CD4-positive, alpha-beta memory T cell (primary cell): ENCODE data around the gene ERCC1. TPM values are rescaled to one million over a fixed set of nuclear protein-coding genes. Genes with fewer than 3 reads are reported as not detected.
A peak's percentile ranks its signal among the peaks of the same experiment; 100 is the strongest.

Experiments used
- CTCF ChIA-PET: fragments of 350-600 bp; sonication (Branson Sonifier 250); formaldehyde crosslinking; loops from one replicate; lab custom pipeline; 2021; ENCODE audit warnings: inconsistent platforms; ENCODE audit not compliant: partially characterized antibody; lab: Charles Lee
- POLR2A ChIA-PET: fragments of 350-600 bp; sonication (Branson Sonifier 250); formaldehyde crosslinking; loops from one replicate; lab custom pipeline; 2021; ENCODE audit not compliant: partially characterized antibody; lab: Charles Lee
- DNase-seq, 5 donors: peaks; one replicate each; pipeline versions ENCODE4 v3.0.0 to v3.0.0-alpha.2; 2020 to 2022; ENCODE audit warnings: mixed read lengths in 1 of 5
- H3K27ac ChIP-seq: one replicate; pipeline ENCODE4 v1.7.0; 2013; ENCODE audit warnings: low read depth, low read length
- H3K27me3 ChIP-seq: 2 replicates; pipeline ENCODE4 v1.7.0; 2013; ENCODE audit warnings: mild to moderate bottlenecking, low read length, moderate library complexity; ENCODE audit not compliant: insufficient read depth
- H3K36me3 ChIP-seq: 2 replicates; pipeline ENCODE4 v1.7.0; 2013; ENCODE audit warnings: mild to moderate bottlenecking, low read length, moderate library complexity; ENCODE audit not compliant: insufficient read depth
- H3K4me1 ChIP-seq: 2 replicates; pipeline ENCODE4 v1.7.0; 2013; ENCODE audit warnings: mild to moderate bottlenecking, low read length, moderate library complexity; ENCODE audit not compliant: insufficient read depth
- H3K4me3 ChIP-seq, 2 donors: one replicate each; pipeline ENCODE4 v1.7.0; 2013; ENCODE audit warnings: low read length in 2 of 2, mild to moderate bottlenecking in 1 of 2
- H3K9me3 ChIP-seq, 2 donors: one replicate each; pipeline ENCODE4 v1.7.0; 2013; ENCODE audit warnings: low read length in 2 of 2, control low read depth in 1 of 2; ENCODE audit not compliant: control insufficient read depth in 1 of 2
- H3K27ac Mint-ChIP-seq, 7 donors: one replicate each; pipeline ENCODE4 v1.8.0; 2020 to 2021; ENCODE audit warnings: mixed read lengths in 7 of 7, mild to moderate bottlenecking in 6 of 7, inconsistent platforms in 3 of 7, moderate library complexity in 3 of 7
- H3K27me3 Mint-ChIP-seq, 2 donors: one replicate each; pipeline ENCODE4 v1.8.0; 2020 to 2021; ENCODE audit warnings: mixed read lengths in 2 of 2
- H3K36me3 Mint-ChIP-seq, 2 donors: one replicate each; pipeline ENCODE4 v1.8.0; 2020 to 2021; ENCODE audit warnings: mixed read lengths in 2 of 2, inconsistent platforms in 1 of 2, mild to moderate bottlenecking in 1 of 2
- H3K4me1 Mint-ChIP-seq, 4 donors: one replicate each; pipeline ENCODE4 v1.8.0; 2020 to 2021; ENCODE audit warnings: mixed read lengths in 4 of 4, mild to moderate bottlenecking in 1 of 4
- H3K4me3 Mint-ChIP-seq, 8 donors: one replicate each; pipeline ENCODE4 v1.8.0; 2020 to 2021; ENCODE audit warnings: mixed read lengths in 8 of 8, mild to moderate bottlenecking in 7 of 8, moderate library complexity in 6 of 8, inconsistent platforms in 3 of 8
- H3K9me3 Mint-ChIP-seq, 8 donors: one replicate each; pipeline ENCODE4 v1.8.0; 2020 to 2021; ENCODE audit warnings: mixed read lengths in 8 of 8, mild to moderate bottlenecking in 5 of 8, inconsistent platforms in 3 of 8, moderate library complexity in 1 of 8
- intact Hi-C: fragments of 100-400 bp; cut with micrococcal nuclease; formaldehyde crosslinking; loops from one replicate; pipeline ENCODE4 v1.15.1; 2023
- polyA plus RNA-seq, 2 donors: library from polyadenylated mRNA; unstranded; fragments of 300-500 nt; fragmentation: Illumina TruSeq; gene quantifications; one replicate each; pipeline ENCODE4 v1.2.3, GENCODE V29; 2021
- total RNA-seq, 2 experiments: library from RNA; stranded (reverse); gene quantifications; one replicate each; pipeline ENCODE4 v1.2.3, GENCODE V29; 2021

Gene ERCC1
- total and polyA plus RNA-seq, 4 experiments from 2014 or later, result 36.2 to 46.9 (median 42.4) TPM

GRCh38 chr19:45368127-45368526, 55.6 kb downstream of the ERCC1 start:
- no peaks in the 10 kb centered on the region for H3K9me3 ChIP-seq
- intact Hi-C loops, result no loop called here
- no peak for DNase-seq
- H3K4me3 ChIP-seq, result no peak overlapping the region
- no peak overlapping the region for H3K27ac ChIP-seq
- Mint-ChIP-seq H3K4me1 (peaks cover 4 to 19% (median 12%) of the 10 kb centered on the region in 4 donors), H3K27me3 (no peaks in the 10 kb centered on the region), H3K27ac (peak overlapping the region in 1 of 7 donors; percentile 29), H3K9me3 (peaks cover 0 to 2% (median 0%) of the 10 kb centered on the region in 8 donors), H3K4me3 (peak overlapping the region in 3 of 8 donors; percentile 15 to 39 (median 28)), H3K36me3 (no peaks in the 10 kb centered on the region)
- H3K36me3 ChIP-seq, result no peaks in the 10 kb centered on the region
- H3K27me3 ChIP-seq, result no peaks in the 10 kb centered on the region
- ChIA-PET POLR2A (no interaction called here), CTCF (interaction anchor here (1.0 kb wide), 1 partner anchor 30 kb away, joined by 4 read pairs; no protein-coding TSS in a partner anchor)
- peaks cover 6% of the 10 kb centered on the region for H3K4me1 ChIP-seq

- H3K4me1 Mint-ChIP-seq, result peaks cover 0 to 12% (median 6%) of the 10 kb centered on the region in 4 donors
Observed at GRCh38 chr19:45364696-45365095, 59.0 kb downstream of the ERCC1 start.

GRCh38 chr19:45363861-45364459, 59.8 kb downstream of the ERCC1 start:
- Histone ChIP-seq H3K27me3 (no peaks in the 10 kb centered on the region), H3K4me1 (no peaks in the 10 kb centered on the region), H3K36me3 (no peaks in the 10 kb centered on the region), H3K4me3 (no peak overlapping the region), H3K9me3 (no peaks in the 10 kb centered on the region), H3K27ac (no peak overlapping the region)
- Mint-ChIP-seq H3K27me3 (no peaks in the 10 kb centered on the region), H3K4me3 (no peak overlapping the region), H3K9me3 (peaks cover 0 to 2% (median 0%) of the 10 kb centered on the region in 8 donors), H3K4me1 (peaks cover 0 to 9% (median 4%) of the 10 kb centered on the region in 4 donors), H3K27ac (no peak overlapping the region), H3K36me3 (peaks cover 12 to 13% of the 10 kb centered on the region in 2 donors)
- intact Hi-C loops, result no loop called here
- ChIA-PET CTCF (no interaction called here), POLR2A (no interaction called here)
- no peak for DNase-seq

More at GRCh38 chr19:45364696-45365095, 59.0 kb downstream of the ERCC1 start:
- intact Hi-C loops, result no loop called here
- no peaks in the 10 kb centered on the region for H3K36me3 ChIP-seq
- H3K27ac Mint-ChIP-seq, result no peak overlapping the region
- no peaks in the 10 kb centered on the region for H3K27me3 ChIP-seq
- peaks cover 9 to 12% of the 10 kb centered on the region in 2 donors for H3K36me3 Mint-ChIP-seq
- peaks cover 2% of the 10 kb centered on the region for H3K4me1 ChIP-seq
- no peak for DNase-seq
- no peak overlapping the region for H3K27ac ChIP-seq
- ChIA-PET CTCF (no interaction called here), POLR2A (no interaction called here)
- H3K27me3 Mint-ChIP-seq, result no peaks in the 10 kb centered on the region
- H3K9me3 Mint-ChIP-seq, result peaks cover 0 to 2% (median 0%) of the 10 kb centered on the region in 8 donors
- no peaks in the 10 kb centered on the region for H3K9me3 ChIP-seq
- no peak overlapping the region for H3K4me3 ChIP-seq
- H3K4me3 Mint-ChIP-seq, result no peak overlapping the region

- ChIA-PET CTCF (no interaction called here), POLR2A (no interaction called here)
- Mint-ChIP-seq H3K4me3 (no peak overlapping the region), H3K27me3 (no peaks in the 10 kb centered on the region), H3K9me3 (peaks cover 0 to 2% (median 0%) of the 10 kb centered on the region in 8 donors), H3K27ac (no peak overlapping the region), H3K36me3 (peaks cover 17 to 21% of the 10 kb centered on the region in 2 donors), H3K4me1 (no peaks in the 10 kb centered on the region)
- intact Hi-C loops, result no loop called here
- Histone ChIP-seq H3K36me3 (no peaks in the 10 kb centered on the region), H3K27ac (no peak overlapping the region), H3K4me3 (no peak overlapping the region), H3K27me3 (no peaks in the 10 kb centered on the region), H3K9me3 (no peaks in the 10 kb centered on the region), H3K4me1 (no peaks in the 10 kb centered on the region)
- no peak for DNase-seq
Observed at GRCh38 chr19:45362291-45362690, 61.4 kb downstream of the ERCC1 start.

GRCh38 chr19:45361608-45362007, 62.1 kb downstream of the ERCC1 start:
- H3K4me3 Mint-ChIP-seq, result no peak overlapping the region
- no peak overlapping the region for H3K4me3 ChIP-seq
- no peaks in the 10 kb centered on the region for H3K27me3 ChIP-seq
- peaks cover 0 to 2% (median 0%) of the 10 kb centered on the region in 8 donors for H3K9me3 Mint-ChIP-seq
- CTCF ChIA-PET, result no interaction called here
- H3K4me1 ChIP-seq, result no peaks in the 10 kb centered on the region
- no peak overlapping the region for H3K27ac ChIP-seq
- H3K27me3 Mint-ChIP-seq, result no peaks in the 10 kb centered on the region
- H3K27ac Mint-ChIP-seq, result no peak overlapping the region
- no peaks in the 10 kb centered on the region for H3K4me1 Mint-ChIP-seq
- H3K9me3 ChIP-seq, result no peaks in the 10 kb centered on the region
- DNase-seq, result no peak
- peaks cover 21% of the 10 kb centered on the region in 2 donors for H3K36me3 Mint-ChIP-seq
- POLR2A ChIA-PET, result no interaction called here
- H3K36me3 ChIP-seq, result no peaks in the 10 kb centered on the region
- intact Hi-C loops, result no loop called here

GRCh38 chr19:45358213-45358792, 65.4 kb downstream of the ERCC1 start:
- Mint-ChIP-seq H3K27ac (peak overlapping the region in 2 of 7 donors; percentile 14 to 36), H3K36me3 (peaks cover 29 to 34% of the 10 kb centered on the region in 2 donors), H3K4me3 (no peak overlapping the region), H3K4me1 (peaks cover 0 to 3% (median 0%) of the 10 kb centered on the region in 4 donors), H3K27me3 (no peaks in the 10 kb centered on the region), H3K9me3 (no peaks in the 10 kb centered on the region)
- no peaks in the 10 kb centered on the region for H3K9me3 ChIP-seq
- CTCF ChIA-PET, result no interaction called here
- H3K36me3 ChIP-seq, result peaks cover 3% of the 10 kb centered on the region
- POLR2A ChIA-PET, result no interaction called here
- intact Hi-C loops, result no loop called here
- H3K4me3 ChIP-seq, result no peak overlapping the region
- no peaks in the 10 kb centered on the region for H3K4me1 ChIP-seq
- no peak for DNase-seq
- no peaks in the 10 kb centered on the region for H3K27me3 ChIP-seq
- H3K27ac ChIP-seq, result no peak overlapping the region

GRCh38 chr19:45357445-45357783, 66.3 kb downstream of the ERCC1 start:
- no peak overlapping the region for H3K4me3 ChIP-seq
- no peaks in the 10 kb centered on the region for H3K4me1 ChIP-seq
- no peak overlapping the region for H3K27ac ChIP-seq
- no peak for DNase-seq
- intact Hi-C loops, result no loop called here
- Mint-ChIP-seq H3K9me3 (no peaks in the 10 kb centered on the region), H3K4me1 (peaks cover 0 to 3% (median 0%) of the 10 kb centered on the region in 4 donors), H3K36me3 (peaks cover 32 to 35% of the 10 kb centered on the region in 2 donors), H3K4me3 (no peak overlapping the region), H3K27me3 (no peaks in the 10 kb centered on the region), H3K27ac (no peak overlapping the region)
- ChIA-PET POLR2A (no interaction called here), CTCF (no interaction called here)
- no peaks in the 10 kb centered on the region for H3K9me3 ChIP-seq
- H3K27me3 ChIP-seq, result no peaks in the 10 kb centered on the region
- H3K36me3 ChIP-seq, result peaks cover 9% of the 10 kb centered on the region
